AG04449 (cell line): Measurements from ENCODE around the gene CCND2.

Experiments used
- CTCF ChIA-PET: fragments of 350-600 bp; formaldehyde crosslinking; extraction: SDS; loops from one replicate; lab custom pipeline; 2021; ENCODE audit warnings: antibody characterized with exemption; lab: Yijun Ruan, JAX
- POLR2A ChIA-PET: fragments of 400-600, 350-600 bp; formaldehyde crosslinking; extraction: SDS; loops from one replicate; lab custom pipeline; 2020; ENCODE audit warnings: antibody characterized with exemption, inconsistent platforms; lab: Yijun Ruan, JAX
- DNase-seq: peaks from one replicate; pipeline ENCODE4 v3.0.0-alpha.2; 2010; ENCODE audit warnings: low read depth, low spot score
- H3K4me3 ChIP-seq: 2 replicates; pipeline ENCODE4 v1.5.1; 2011; ENCODE audit warnings: low read depth, mild to moderate bottlenecking, control low read depth, low read length
- TF ChIP-seq, protein P1 (sequence below): IDR thresholded peaks from one replicate; pipeline ENCODE4 v1.5.1; 2011; ENCODE audit warnings: mild to moderate bottlenecking, moderate library complexity, low read length, control low read depth, inconsistent platforms; ENCODE audit not compliant: insufficient read depth; ENCODE audit errors: missing control alignments

Gene CCND2

GRCh38 chr12:4288296-4289131 lies 15.0 kb downstream of the CCND2 start:
- ChIA-PET CTCF (interaction anchor here (1.8 kb wide), 1 partner anchor 11 kb away, joined by 12 read pairs; no protein-coding TSS in a partner anchor), POLR2A (no interaction called here)
- no peak for DNase-seq
- H3K4me3 ChIP-seq, result no peak overlapping the region
- TF ChIP-seq, protein P1, sequence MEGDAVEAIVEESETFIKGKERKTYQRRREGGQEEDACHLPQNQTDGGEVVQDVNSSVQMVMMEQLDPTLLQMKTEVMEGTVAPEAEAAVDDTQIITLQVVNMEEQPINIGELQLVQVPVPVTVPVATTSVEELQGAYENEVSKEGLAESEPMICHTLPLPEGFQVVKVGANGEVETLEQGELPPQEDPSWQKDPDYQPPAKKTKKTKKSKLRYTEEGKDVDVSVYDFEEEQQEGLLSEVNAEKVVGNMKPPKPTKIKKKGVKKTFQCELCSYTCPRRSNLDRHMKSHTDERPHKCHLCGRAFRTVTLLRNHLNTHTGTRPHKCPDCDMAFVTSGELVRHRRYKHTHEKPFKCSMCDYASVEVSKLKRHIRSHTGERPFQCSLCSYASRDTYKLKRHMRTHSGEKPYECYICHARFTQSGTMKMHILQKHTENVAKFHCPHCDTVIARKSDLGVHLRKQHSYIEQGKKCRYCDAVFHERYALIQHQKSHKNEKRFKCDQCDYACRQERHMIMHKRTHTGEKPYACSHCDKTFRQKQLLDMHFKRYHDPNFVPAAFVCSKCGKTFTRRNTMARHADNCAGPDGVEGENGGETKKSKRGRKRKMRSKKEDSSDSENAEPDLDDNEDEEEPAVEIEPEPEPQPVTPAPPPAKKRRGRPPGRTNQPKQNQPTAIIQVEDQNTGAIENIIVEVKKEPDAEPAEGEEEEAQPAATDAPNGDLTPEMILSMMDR, result no peak

GRCh38 chr12:4289231-4289878 lies 15.8 kb downstream of the CCND2 start:
- ChIA-PET CTCF (interaction anchor here (0.8 to 1.8 kb wide), 2 partner anchors 12 to 26 kb away, joined by 3 to 12 read pairs; no protein-coding TSS in a partner anchor), POLR2A (no interaction called here)
- no peak for DNase-seq
- no peak overlapping the region for H3K4me3 ChIP-seq
- TF ChIP-seq, protein P1, result no peak

- DNase-seq, result no peak
- TF ChIP-seq, protein P1, result no peak
- POLR2A ChIA-PET, result no interaction called here
- no peak overlapping the region for H3K4me3 ChIP-seq
- CTCF ChIA-PET, result interaction anchor here (0.8 to 1.8 kb wide), 2 partner anchors 13 to 25 kb away, joined by 3 to 12 read pairs; no protein-coding TSS in a partner anchor
These were observed 16.6 kb downstream of the CCND2 start for GRCh38 chr12:4289998-4290790.

- ChIA-PET CTCF (interaction anchor here (0.8 to 2.3 kb wide), 3 partner anchors 15 to 407 kb away, joined by 3 to 17 read pairs (median 6); no protein-coding TSS in a partner anchor), POLR2A (no interaction called here)
- no peak for DNase-seq
- H3K4me3 ChIP-seq, result no peak overlapping the region
- TF ChIP-seq, protein P1, result no peak
These were observed 18.9 kb downstream of the CCND2 start for GRCh38 chr12:4292341-4293073.

- POLR2A ChIA-PET, result no interaction called here
- TF ChIP-seq, protein P1, result no peak
- no peak for DNase-seq
- CTCF ChIA-PET, result interaction anchor here (1.0 to 3.4 kb wide), 4 partner anchors 14 to 240 kb away, joined by 3 to 19 read pairs (median 6); no protein-coding TSS in a partner anchor
- no peak overlapping the region for H3K4me3 ChIP-seq
These were observed 19.9 kb downstream of the CCND2 start for GRCh38 chr12:4293299-4293965.
